H1 (cell line): ENCODE measurements around the gene TOMM40L.

Source experiments
- RFX5 ChIP-seq: IDR thresholded peaks from 2 replicates; pipeline ENCODE4 v1.6.1; 2011; ENCODE audit warnings: low read depth, low read length, improper control_type of control experiment, borderline replicate concordance
- SIN3A ChIP-seq, 2 experiments: IDR thresholded peaks in 1 of 2; conservative IDR thresholded peaks in 1 of 2; 2 replicates each; pipeline ENCODE4 v1.6.1; 2011 to 2012; ENCODE audit warnings: low read length in 2 of 2, improper control_type of control experiment in 1 of 2, low read depth in 1 of 2, mild to moderate bottlenecking in 1 of 2
- SP1 ChIP-seq: IDR thresholded peaks from 2 replicates; pipeline ENCODE4 v1.6.1; 2011; ENCODE audit warnings: low read depth, low read length

DNA sequence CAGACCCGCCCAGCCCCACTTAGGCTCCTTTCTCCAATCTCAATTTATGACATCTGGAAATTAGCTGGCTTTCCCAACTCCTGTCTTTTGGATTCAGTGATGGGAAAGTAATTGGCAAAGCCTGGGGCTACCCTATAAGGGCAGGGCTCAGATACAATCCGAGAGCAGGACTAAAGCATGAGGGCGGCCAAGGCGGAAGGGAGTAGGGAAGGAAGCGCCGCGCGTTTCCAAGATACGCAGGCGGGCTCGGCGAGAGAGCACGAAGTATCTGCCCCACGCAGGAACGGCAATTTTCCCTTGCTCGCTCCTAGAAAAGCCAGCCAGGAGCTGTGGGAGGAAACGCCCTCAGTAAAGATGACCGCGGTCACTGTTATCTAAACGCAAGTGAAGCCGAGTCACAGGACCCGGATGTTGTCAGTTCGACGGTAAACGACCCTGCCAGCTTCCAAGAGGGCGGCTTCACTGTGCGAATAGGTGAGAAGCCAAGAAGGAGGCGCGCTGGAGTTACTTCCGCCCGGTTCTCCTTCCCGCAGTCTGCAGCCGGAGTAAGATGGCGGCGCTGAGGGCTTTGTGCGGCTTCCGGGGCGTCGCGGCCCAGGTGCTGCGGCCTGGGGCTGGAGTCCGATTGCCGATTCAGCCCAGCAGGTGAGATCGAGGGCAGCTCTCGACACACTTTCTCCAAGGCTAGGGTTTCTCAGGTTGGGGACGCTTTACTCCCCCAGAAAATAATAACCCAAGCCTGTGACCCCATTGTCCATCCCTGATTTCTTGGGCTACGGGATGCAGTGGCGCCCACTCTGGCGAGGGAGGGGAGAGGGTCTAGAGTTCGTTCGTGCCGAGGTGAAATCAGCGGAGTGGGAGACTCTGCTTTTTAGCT is 23.8 kb upstream of the TOMM40L start, which contains the start of gene NDUFS2:
- 0 out of 2 replicates have a peak, but pooled peaks have one; percentile 7 for TF ChIP-seq SP1
- TF ChIP-seq SIN3A (conservative IDR thresholded peaks at IDR 0.05 in 1 of 2, IDR thresholded peaks at IDR 0.05 in 1 of 2; ENCODE audit: low read depth in 1 of 2, low read length in 2 of 2), result peak in 1 of 2 experiments; percentile 89; a peak in 2 of 4 replicates
- TF ChIP-seq RFX5, result no peak
